GM12878 (cell line): ENCODE measurements around the gene SMIM7. TPM values are rescaled to one million over a fixed set of nuclear protein-coding genes. Genes with fewer than 3 reads are reported as not detected.

Experiments used
- ATAC-seq: fragments of 200-7000 bp; cut with Tn5 transposase; 3 replicates; pipeline ENCODE4 v1.9.1; 2020; ENCODE audit warnings: mild to moderate bottlenecking, moderate library complexity
- BruUV-seq: library from RNA; stranded (reverse); fragments of 400-500 nt; replicated peaks from 2 replicates; lab custom pipeline; 2021; lab: Mats Ljungman, UMichigan
- CTCF ChIA-PET: fragments of 300-600 bp; sonication (Branson Sonifier 250); formaldehyde crosslinking; extraction: SDS; loops from one replicate; lab custom pipeline; 2021; ENCODE audit warnings: inconsistent platforms; lab: Yijun Ruan, JAX
- POLR2A ChIA-PET: fragments of 350-600 bp; formaldehyde crosslinking; extraction: SDS; loops from one replicate; lab custom pipeline; 2021; ENCODE audit warnings: inconsistent platforms; lab: Charles Lee
- RAD21 ChIA-PET: fragments of 300-600 bp; sonication (Branson Sonifier 250); formaldehyde crosslinking; loops from one replicate; lab custom pipeline; 2023; ENCODE audit warnings: antibody characterized with exemption; ENCODE audit not compliant: unreplicated experiment; lab: Charles Lee
- SMC1A ChIA-PET: fragments of 300-600 bp; sonication (Branson Sonifier 250); formaldehyde crosslinking; loops from one replicate; lab custom pipeline; 2023; ENCODE audit not compliant: unreplicated experiment, uncharacterized antibody; lab: Charles Lee
- DNase-seq: peaks from one replicate; pipeline ENCODE4 v3.0.0-alpha.2; 2011; ENCODE audit warnings: low read depth, low spot score
- FAIRE-seq: peaks from 3 replicates; lab custom pipeline; 2011; peaks lifted over from hg19 to GRCh38; lab: Jason Lieb, UNC
- H2AFZ ChIP-seq: 2 replicates; pipeline ENCODE4 v1.6.0; 2011; ENCODE audit warnings: low read depth, low read length, control low read depth; ENCODE audit not compliant: control insufficient read depth
- H3K27ac ChIP-seq: 2 replicates; pipeline ENCODE4 v1.5.1; 2011; ENCODE audit warnings: control low read depth; ENCODE audit not compliant: control insufficient read depth, insufficient read depth
- H3K27me3 ChIP-seq, 2 experiments: replicated peaks in 1 of 2; 2 replicates each; pipeline versions ENCODE4 v1.6.0 to v1.6.1; 2011; ENCODE audit warnings: low read length in 1 of 2; ENCODE audit not compliant: control insufficient read depth in 2 of 2, insufficient read depth in 2 of 2
- H3K36me3 ChIP-seq, 2 experiments: 2 replicates each; pipeline ENCODE4 v1.5.1; 2011; ENCODE audit warnings: low read length in 1 of 2; ENCODE audit not compliant: control insufficient read depth in 2 of 2, insufficient read depth in 2 of 2
- H3K4me1 ChIP-seq: 2 replicates; pipeline ENCODE4 v1.6.1; 2011; ENCODE audit warnings: mild to moderate bottlenecking, low read length, moderate library complexity, mixed read lengths; ENCODE audit not compliant: control insufficient read depth, insufficient read depth
- H3K4me2 ChIP-seq: 2 replicates; pipeline ENCODE4 v1.6.0; 2011; ENCODE audit warnings: control low read depth; ENCODE audit not compliant: control insufficient read depth, insufficient read depth
- H3K4me3 ChIP-seq: fragments of 200-600 bp; sonication (generic); 2 replicates; pipeline ENCODE4 v1.5.1; 2016
- H3K79me2 ChIP-seq: 2 replicates; pipeline ENCODE4 v1.6.0; 2011; ENCODE audit warnings: low read length; ENCODE audit not compliant: control insufficient read depth, insufficient read depth
- H3K9ac ChIP-seq: 2 replicates; pipeline ENCODE4 v1.8.0; 2011; ENCODE audit warnings: low read length, control low read depth, mixed read lengths; ENCODE audit not compliant: control insufficient read depth, insufficient read depth
- H3K9me3 ChIP-seq: replicated peaks from 3 replicates; pipeline ENCODE4 v1.5.1; 2011; ENCODE audit warnings: mild to moderate bottlenecking, low read length; ENCODE audit not compliant: control insufficient read depth, insufficient read depth
- H4K20me1 ChIP-seq: 2 replicates; pipeline ENCODE4 v1.6.0; 2011; ENCODE audit not compliant: control insufficient read depth, insufficient read depth
- MLLT1 ChIP-seq: fragments of 450-650 bp; IDR thresholded peaks from 2 replicates; pipeline ENCODE4 v1.6.1; 2016; ENCODE audit warnings: mild to moderate bottlenecking
- NFYB ChIP-seq: IDR thresholded peaks from 2 replicates; pipeline ENCODE4 v1.6.1; 2011; ENCODE audit warnings: low read depth, mild to moderate bottlenecking, low read length, improper control_type of control experiment, moderate library complexity; ENCODE audit not compliant: insufficient read depth
- WGBS: methylation state at CpG from one replicate; pipeline ENCODE4 v1.1.6; 2016; ENCODE audit warnings: low lambda C conversion rate; ENCODE audit not compliant: insufficient replicate concordance, insufficient coverage; ENCODE audit errors: missing lambda C conversion rate; 5-methylcytosine and 5-hydroxymethylcytosine counted together
- in situ Hi-C: fragments of 300-500 bp; cut with MboI; formaldehyde crosslinking; loops from 9 replicates; pipeline ENCODE4 v1.14.3; 2018; ENCODE audit warnings: mixed read lengths
- intact Hi-C: fragments of 100-400 bp; cut with micrococcal nuclease; formaldehyde crosslinking; loops from one replicate; pipeline ENCODE4 v1.14.2; 2022; ENCODE audit not compliant: unreplicated experiment
- polyA plus RNA-seq, 11 experiments: library from polyadenylated mRNA; depleted of rRNA in 4 of 11; unstranded in 6 of 11; stranded (reverse) in 5 of 11; fragments of >200 nt; fragmentation: Nextera tagmentation in 4 of 11; fragmentation: Illumina TruSeq in 1 of 11; extraction: Ambion mirVana in 4 of 11; extraction: Trizol in 1 of 11; gene quantifications; 1 replicate in 1 of 11; 2 replicates in 10 of 11; pipeline versions ENCODE4 v1.2.1 to v1.2.3, GENCODE V29; 2011 to 2016; ENCODE audit warnings: inconsistent platforms in 2 of 11, missing spikeins in 2 of 11, low read depth in 1 of 11
- total RNA-seq, 4 experiments: library from RNA; depleted of rRNA in 3 of 4; stranded (reverse); fragments of >200 nt in 3 of 4; fragmentation: Illumina TruSeq in 1 of 4; extraction: Trizol in 1 of 4; gene quantifications; 2 replicates each; pipeline versions ENCODE4 v1.2.1 to v1.2.3, GENCODE V29; 2013 to 2021

SMIM7 gene
- total and polyA plus RNA-seq, 10 of the 15 experiments (the other 5 are each of a cell fraction or from before 2014, with no cell fraction given) = 45.7 to 170 (median 70.8) TPM

- H3K4me2 ChIP-seq = peak overlapping the region; percentile 11; the same call in 1 of the 2 replicates
Measured at GRCh38 chr19:16615808-16616207, 44.1 kb downstream of the SMIM7 start.

More at GRCh38 chr19:16615808-16616207, 44.1 kb downstream of the SMIM7 start:
- Histone ChIP-seq H3K9ac (no peak overlapping the region), H2AFZ (no peak overlapping the region), H3K9me3 (no peaks in the 10 kb centered on the region), H4K20me1 (peaks cover 11% of the 10 kb centered on the region; the same call in 1 of the 2 replicates), H3K27ac (no peak overlapping the region), H3K4me3 (no peak overlapping the region), H3K79me2 (peaks cover 96% of the 10 kb centered on the region), H3K27me3 (no peaks in the 10 kb centered on the region), H3K36me3 (peaks cover 3 to 5% of the 10 kb centered on the region in 2 experiments; a peak in 3 of 4 replicates), H3K4me1 (peaks cover 42% of the 10 kb centered on the region)
- peak; percentile 42 for ATAC-seq
- SMC1A ChIA-PET = interaction anchor here (0.7 to 4.5 kb wide), 5 partner anchors 9 to 70 kb away, joined by 3 to 26 read pairs (median 3); no protein-coding TSS in a partner anchor
- POLR2A ChIA-PET = interaction anchor here (1.0 kb wide), 1 partner anchor 9 kb away, joined by 3 read pairs; no protein-coding TSS in a partner anchor
- TF ChIP-seq NFYB (peak; percentile 65; the same call in 1 of the 2 replicates), MLLT1 (no peak)
- no TSS peak for BruUV-seq
- in situ Hi-C loops = no loop called here
- CTCF ChIA-PET = interaction anchor here (2.4 kb wide), 1 partner anchor 9 kb away, joined by 5 read pairs; no protein-coding TSS in a partner anchor
- no peak for FAIRE-seq
- RAD21 ChIA-PET = interaction anchor here (0.6 to 1.2 kb wide), 3 partner anchors 28 to 414 kb away, joined by 3 to 5 read pairs (median 4); no protein-coding TSS in a partner anchor
- intact Hi-C loops = no loop called here
- DNase-seq = no peak
- WGBS = 44% methylated on average over 1 of the region's 1 CpG
